Measurements from ENCODE around the gene SMARCD2.

- TF ChIP-seq, protein P1, sequence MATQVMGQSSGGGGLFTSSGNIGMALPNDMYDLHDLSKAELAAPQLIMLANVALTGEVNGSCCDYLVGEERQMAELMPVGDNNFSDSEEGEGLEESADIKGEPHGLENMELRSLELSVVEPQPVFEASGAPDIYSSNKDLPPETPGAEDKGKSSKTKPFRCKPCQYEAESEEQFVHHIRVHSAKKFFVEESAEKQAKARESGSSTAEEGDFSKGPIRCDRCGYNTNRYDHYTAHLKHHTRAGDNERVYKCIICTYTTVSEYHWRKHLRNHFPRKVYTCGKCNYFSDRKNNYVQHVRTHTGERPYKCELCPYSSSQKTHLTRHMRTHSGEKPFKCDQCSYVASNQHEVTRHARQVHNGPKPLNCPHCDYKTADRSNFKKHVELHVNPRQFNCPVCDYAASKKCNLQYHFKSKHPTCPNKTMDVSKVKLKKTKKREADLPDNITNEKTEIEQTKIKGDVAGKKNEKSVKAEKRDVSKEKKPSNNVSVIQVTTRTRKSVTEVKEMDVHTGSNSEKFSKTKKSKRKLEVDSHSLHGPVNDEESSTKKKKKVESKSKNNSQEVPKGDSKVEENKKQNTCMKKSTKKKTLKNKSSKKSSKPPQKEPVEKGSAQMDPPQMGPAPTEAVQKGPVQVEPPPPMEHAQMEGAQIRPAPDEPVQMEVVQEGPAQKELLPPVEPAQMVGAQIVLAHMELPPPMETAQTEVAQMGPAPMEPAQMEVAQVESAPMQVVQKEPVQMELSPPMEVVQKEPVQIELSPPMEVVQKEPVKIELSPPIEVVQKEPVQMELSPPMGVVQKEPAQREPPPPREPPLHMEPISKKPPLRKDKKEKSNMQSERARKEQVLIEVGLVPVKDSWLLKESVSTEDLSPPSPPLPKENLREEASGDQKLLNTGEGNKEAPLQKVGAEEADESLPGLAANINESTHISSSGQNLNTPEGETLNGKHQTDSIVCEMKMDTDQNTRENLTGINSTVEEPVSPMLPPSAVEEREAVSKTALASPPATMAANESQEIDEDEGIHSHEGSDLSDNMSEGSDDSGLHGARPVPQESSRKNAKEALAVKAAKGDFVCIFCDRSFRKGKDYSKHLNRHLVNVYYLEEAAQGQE (IDR thresholded peaks at IDR 0.05; ENCODE audit: insufficient read depth in 1 of 2, low read depth in 2 of 2, low read length in 2 of 2), result no peak
- no peak for TF ChIP-seq POLR2AphosphoS5 (IDR thresholded peaks at IDR 0.05; ENCODE audit: low read depth, low read length)
- no peak for TF ChIP-seq SIN3A (IDR thresholded peaks at IDR 0.05; ENCODE audit: borderline replicate concordance, insufficient read depth, low read length)
- TF ChIP-seq TAF1 (IDR thresholded peaks at IDR 0.05; ENCODE audit: borderline replicate concordance, insufficient read depth, low read length), result no peak
Measured at GRCh38 chr17:63881935-63882601, 39.6 kb upstream of the SMARCD2 start, which contains the start of gene GH2.
